Calu3 (cell line): ENCODE data around the gene DAO. TPM values are rescaled to one million over a fixed set of nuclear protein-coding genes. Genes with fewer than 3 reads are reported as not detected.

Experiments used
- Bru-seq: library from RNA; stranded (reverse); fragments of 400-500 nt; gene quantifications from one replicate; lab custom pipeline; 2021; lab: Mats Ljungman, UMichigan
- BruChase-seq, 2 experiments: library from RNA; stranded (reverse); fragments of 400-500 nt; gene quantifications; one replicate each; lab custom pipeline; 2021; lab: Mats Ljungman, UMichigan
- BruUV-seq: library from RNA; stranded (reverse); fragments of 400-500 nt; replicated peaks from 2 replicates; lab custom pipeline; 2021; lab: Mats Ljungman, UMichigan
- CTCF ChIA-PET: fragments of 300-600 bp; sonication (Branson Sonifier 250); formaldehyde crosslinking; loops from one replicate; lab custom pipeline; 2022; ENCODE audit warnings: antibody characterized with exemption; lab: Charles Lee
- DNase-seq: peaks from one replicate; pipeline ENCODE4 v3.0.0; 2022
- H3K27ac Mint-ChIP-seq: one replicate; pipeline ENCODE4 v1.8.0; 2022; ENCODE audit warnings: mixed read lengths; ENCODE audit not compliant: unreplicated experiment
- H3K27me3 Mint-ChIP-seq: one replicate; pipeline ENCODE4 v1.8.0; 2022; ENCODE audit warnings: mixed read lengths; ENCODE audit not compliant: unreplicated experiment
- H3K36me3 Mint-ChIP-seq: one replicate; pipeline ENCODE4 v1.8.0; 2022; ENCODE audit warnings: mild to moderate bottlenecking, moderate library complexity, mixed read lengths; ENCODE audit not compliant: insufficient read depth, unreplicated experiment
- H3K4me1 Mint-ChIP-seq: one replicate; pipeline ENCODE4 v1.8.0; 2022; ENCODE audit warnings: mild to moderate bottlenecking, low read depth, mixed read lengths; ENCODE audit not compliant: unreplicated experiment
- H3K4me3 Mint-ChIP-seq: one replicate; pipeline ENCODE4 v1.8.0; 2022; ENCODE audit warnings: mild to moderate bottlenecking, low read depth, moderate library complexity, mixed read lengths; ENCODE audit not compliant: unreplicated experiment
- H3K9me3 Mint-ChIP-seq: one replicate; pipeline ENCODE4 v1.8.0; 2022; ENCODE audit warnings: low read depth, mixed read lengths; ENCODE audit not compliant: unreplicated experiment
- intact Hi-C: fragments of 100-400 bp; cut with micrococcal nuclease; formaldehyde crosslinking; loops from one replicate; pipeline ENCODE4 v1.10.0; 2022; ENCODE audit not compliant: unreplicated experiment
- long read RNA-seq: library from polyadenylated mRNA; stranded (forward); transcript quantifications from one replicate; pipeline ENCODE4 v2.0.0, GENCODE V29; 2022
- total RNA-seq: library from RNA; stranded (reverse); gene quantifications from 2 replicates; pipeline ENCODE4 v1.2.3, GENCODE V29; 2022
- TF ChIP-seq, protein P1 (sequence below): fragments of 200-600 bp; IDR thresholded peaks from one replicate; pipeline ENCODE4 v1.8.0; 2022; ENCODE audit warnings: antibody characterized with exemption; ENCODE audit not compliant: unreplicated experiment

DAO gene
- not detected in 2 replicates for total RNA-seq
- percentile 8 among the genes with signal in this experiment for Bru-seq, nascent RNA
- BruChase-seq, experiment 1, labeled RNA remaining after a 6-hour chase: percentile 3 among the genes with signal in this experiment
- percentile 6 among the genes with signal in this experiment for BruChase-seq, experiment 2, labeled RNA remaining after a 2-hour chase
- long read RNA-seq: 0 reads

DNA sequence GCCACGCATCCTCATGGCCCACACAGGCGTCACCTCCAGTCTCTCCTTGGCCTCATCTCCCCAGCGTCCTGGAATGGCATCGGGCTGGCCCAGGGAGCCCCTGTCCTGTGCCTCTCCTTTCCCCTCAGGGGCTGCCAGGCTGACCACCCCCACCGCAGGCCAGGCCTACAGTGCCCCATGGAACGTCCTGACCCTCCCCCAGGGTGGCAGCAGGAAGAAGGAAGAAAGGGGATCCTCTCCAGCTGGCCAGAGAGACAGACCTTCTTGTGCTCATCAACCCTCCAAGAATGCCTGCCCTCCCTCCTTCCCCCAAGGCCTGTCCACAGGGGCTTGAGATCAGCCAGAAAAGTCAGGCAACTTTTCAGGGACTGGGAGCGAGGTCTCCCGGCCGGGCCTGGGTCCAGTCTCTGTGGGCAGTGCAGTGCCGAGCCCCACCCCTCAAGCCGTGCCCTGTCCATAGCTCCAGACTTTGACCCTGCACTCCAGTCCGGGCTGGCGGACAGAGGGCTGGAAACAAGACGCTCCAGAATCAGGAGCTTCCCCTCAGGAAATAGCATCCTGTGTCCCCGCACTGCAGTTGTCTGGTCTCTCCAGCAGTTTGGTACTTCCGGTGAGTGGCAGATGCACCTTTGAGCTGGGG, at the start of gene DAO:
Gene DAO, plus strand, starts transcription at position 478 of the 640 bp plus-strand sequence. CDS start 4,915 bp downstream, outside the sequence.
- DNase-seq: no peak
- H3K36me3 Mint-ChIP-seq: no peaks in the 10 kb centered on the region
- no peaks in the 10 kb centered on the region for H3K4me1 Mint-ChIP-seq
- no TSS peak for BruUV-seq
- TF ChIP-seq, protein P1, sequence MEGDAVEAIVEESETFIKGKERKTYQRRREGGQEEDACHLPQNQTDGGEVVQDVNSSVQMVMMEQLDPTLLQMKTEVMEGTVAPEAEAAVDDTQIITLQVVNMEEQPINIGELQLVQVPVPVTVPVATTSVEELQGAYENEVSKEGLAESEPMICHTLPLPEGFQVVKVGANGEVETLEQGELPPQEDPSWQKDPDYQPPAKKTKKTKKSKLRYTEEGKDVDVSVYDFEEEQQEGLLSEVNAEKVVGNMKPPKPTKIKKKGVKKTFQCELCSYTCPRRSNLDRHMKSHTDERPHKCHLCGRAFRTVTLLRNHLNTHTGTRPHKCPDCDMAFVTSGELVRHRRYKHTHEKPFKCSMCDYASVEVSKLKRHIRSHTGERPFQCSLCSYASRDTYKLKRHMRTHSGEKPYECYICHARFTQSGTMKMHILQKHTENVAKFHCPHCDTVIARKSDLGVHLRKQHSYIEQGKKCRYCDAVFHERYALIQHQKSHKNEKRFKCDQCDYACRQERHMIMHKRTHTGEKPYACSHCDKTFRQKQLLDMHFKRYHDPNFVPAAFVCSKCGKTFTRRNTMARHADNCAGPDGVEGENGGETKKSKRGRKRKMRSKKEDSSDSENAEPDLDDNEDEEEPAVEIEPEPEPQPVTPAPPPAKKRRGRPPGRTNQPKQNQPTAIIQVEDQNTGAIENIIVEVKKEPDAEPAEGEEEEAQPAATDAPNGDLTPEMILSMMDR: no peak
- H3K27me3 Mint-ChIP-seq: no peaks in the 10 kb centered on the region
- H3K4me3 Mint-ChIP-seq: no peak within 1 kb of the TSS
- no peak within 1 kb of the TSS for H3K27ac Mint-ChIP-seq
- CTCF ChIA-PET: no interaction called here
- no peaks in the 10 kb centered on the region for H3K9me3 Mint-ChIP-seq
- intact Hi-C loops: loop anchor here (5.0 kb wide), 1 partner anchor 58 kb away; no protein-coding TSS in a partner anchor

DNA sequence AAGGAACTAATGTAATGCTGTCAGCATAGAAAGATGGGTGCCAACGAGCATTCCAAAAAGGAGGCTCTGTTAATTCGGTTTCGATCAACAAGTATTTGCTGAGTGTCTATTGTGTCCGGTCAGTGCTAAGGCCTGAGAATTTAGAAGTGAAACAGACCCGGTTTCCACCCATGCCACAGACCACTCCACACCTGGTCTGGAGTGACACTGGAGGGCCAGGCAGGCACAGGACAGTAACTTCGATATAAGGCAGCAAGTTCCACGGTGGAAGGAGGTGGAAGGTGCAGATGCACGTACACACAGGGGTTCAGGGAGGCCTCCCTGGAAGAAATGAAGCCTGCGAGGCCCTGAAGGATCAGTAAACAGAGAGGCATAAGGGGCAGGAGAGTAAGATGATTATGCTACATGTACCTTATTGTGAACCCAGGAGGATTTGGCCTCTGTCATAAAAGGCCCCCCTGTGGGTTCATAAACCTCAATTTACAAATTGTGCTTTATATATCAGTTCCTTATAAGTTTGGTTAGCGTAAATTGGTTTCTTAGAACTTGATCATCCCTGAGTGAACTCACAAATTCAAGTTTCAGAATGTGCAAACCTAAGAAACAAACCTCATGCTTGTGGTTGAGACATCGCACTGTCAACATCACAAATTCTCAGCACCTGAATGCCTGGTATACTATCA, 48.4 kb upstream of the DAO start:
- Mint-ChIP-seq H3K9me3 (no peaks in the 10 kb centered on the region), H3K36me3 (peaks cover 36% of the 10 kb centered on the region), H3K4me3 (peak overlapping the region; percentile 60), H3K27me3 (no peaks in the 10 kb centered on the region), H3K4me1 (peaks cover 54% of the 10 kb centered on the region), H3K27ac (no peak overlapping the region)
- CTCF ChIA-PET: no interaction called here
- TF ChIP-seq, protein P1: no peak
- intact Hi-C loops: loop anchor here (10.0 kb wide), 2 partner anchors 263 to 267 kb away; partner anchors contain the start of genes ALKBH2, ISCU, SART3 and UNG
- no TSS peak for BruUV-seq
- no peak for DNase-seq

DNA sequence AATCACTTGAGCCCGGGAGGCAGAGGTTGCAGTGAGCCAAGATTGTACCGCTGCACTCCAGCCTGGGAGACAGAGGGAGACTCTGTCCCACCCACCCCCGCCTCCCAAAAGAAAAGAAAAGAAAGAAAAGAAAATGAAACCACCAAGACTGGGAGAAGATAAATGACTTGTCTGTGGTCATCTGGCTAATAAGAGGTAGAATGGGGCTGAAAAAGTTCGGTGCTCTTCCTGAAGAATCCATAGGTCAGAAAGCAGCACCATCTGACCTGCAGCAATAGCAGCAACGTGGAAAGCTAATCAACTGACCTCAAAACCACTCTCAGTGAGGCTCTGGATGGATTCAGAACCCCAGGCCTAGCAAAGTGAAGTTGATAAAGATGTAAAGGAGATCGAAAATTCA, 47.7 kb upstream of the DAO start:
- peak overlapping the region; percentile 93 for H3K27ac Mint-ChIP-seq
- no peaks in the 10 kb centered on the region for H3K9me3 Mint-ChIP-seq
- H3K27me3 Mint-ChIP-seq: no peaks in the 10 kb centered on the region
- TF ChIP-seq, protein P1: no peak
- H3K4me3 Mint-ChIP-seq: peak overlapping the region; percentile 60
- no TSS peak for BruUV-seq
- no peak for DNase-seq
- peaks cover 61% of the 10 kb centered on the region for H3K4me1 Mint-ChIP-seq
- H3K36me3 Mint-ChIP-seq: peaks cover 36% of the 10 kb centered on the region
- intact Hi-C loops: loop anchor here (10.0 kb wide), 2 partner anchors 263 to 267 kb away; partner anchors contain the start of genes ALKBH2, ISCU, SART3 and UNG
- CTCF ChIA-PET: interaction anchor here (0.6 to 1.1 kb wide), 2 partner anchors 177 to 201 kb away, joined by 3 to 6 read pairs; no protein-coding TSS in a partner anchor

DNA sequence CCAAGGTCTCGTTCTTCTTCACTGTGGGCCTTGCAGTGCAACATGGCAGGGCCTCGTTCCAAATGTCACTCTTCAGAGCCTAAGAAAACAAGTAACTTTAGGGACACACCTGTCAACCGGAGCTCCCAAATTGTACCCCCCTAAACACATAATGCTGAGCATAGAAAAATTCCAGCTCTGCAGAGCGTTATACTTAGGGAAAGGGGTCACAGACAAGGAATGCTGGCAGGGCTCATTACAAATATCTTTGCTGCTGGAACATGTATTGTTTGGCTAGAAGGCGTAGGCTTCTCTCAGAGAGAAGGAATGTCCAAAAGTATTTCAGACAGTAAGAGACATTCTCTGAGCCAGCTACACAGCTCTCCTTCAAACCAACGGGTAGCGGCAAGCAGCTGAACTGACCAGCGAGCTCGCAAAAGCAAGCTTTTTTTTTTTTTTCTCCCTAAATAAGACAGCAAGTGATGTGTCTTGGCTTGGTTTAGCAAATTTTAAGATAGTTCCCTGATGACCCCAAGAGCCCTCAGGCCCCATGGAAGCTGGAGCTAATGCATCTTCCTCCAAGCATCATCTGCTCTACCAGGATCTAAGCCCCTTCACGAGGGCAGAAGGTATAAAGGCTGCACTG, 47.0 kb upstream of the DAO start:
- peak overlapping the region; percentile 93 for H3K27ac Mint-ChIP-seq
- intact Hi-C loops: loop anchor here (10.0 kb wide), 2 partner anchors 262 to 268 kb away; partner anchors contain the start of genes ALKBH2, ISCU, SART3 and UNG
- H3K4me1 Mint-ChIP-seq: peaks cover 67% of the 10 kb centered on the region
- CTCF ChIA-PET: interaction anchor here (0.6 to 1.1 kb wide), 3 partner anchors 98 to 201 kb away, joined by 3 to 6 read pairs (median 3); no protein-coding TSS in a partner anchor
- peak overlapping the region; percentile 60 for H3K4me3 Mint-ChIP-seq
- no peaks in the 10 kb centered on the region for H3K9me3 Mint-ChIP-seq
- BruUV-seq: TSS peak; percentile 22
- peak; percentile 14 for DNase-seq
- H3K27me3 Mint-ChIP-seq: no peaks in the 10 kb centered on the region
- TF ChIP-seq, protein P1: no peak
- H3K36me3 Mint-ChIP-seq: peaks cover 37% of the 10 kb centered on the region
